Ascending aorta (tissue), 2 donors: ENCODE data around the gene TMTC4. TPM values are rescaled to one million over a fixed set of nuclear protein-coding genes. Genes with fewer than 3 reads are reported as not detected.
"Not testable (repeated sequence)": the region's sequence is repeated elsewhere in the genome, so short reads cannot be mapped to it uniquely, and the experiment has no call there.

Experiments used
- DNase-seq, 2 donors: peaks; one replicate each; pipeline ENCODE4 v3.0.0-alpha.2; 2019; ENCODE audit warnings: low spot score in 2 of 2
- H3K27ac ChIP-seq, 2 donors: fragments of 200-600 bp; sonication (generic); one replicate each; pipeline ENCODE4 v1.5.1; 2016 to 2017; ENCODE audit warnings: mild to moderate bottlenecking in 1 of 2
- H3K27me3 ChIP-seq: fragments of 200-600 bp; sonication (generic); one replicate; pipeline ENCODE4 v1.5.1; 2017
- H3K36me3 ChIP-seq, 2 donors: fragments of 200-600 bp; sonication (generic); one replicate each; pipeline ENCODE4 v1.5.1; 2016
- H3K4me1 ChIP-seq, 2 donors: fragments of 200-600 bp; sonication (generic); one replicate each; pipeline ENCODE4 v1.5.1; 2016 to 2017; ENCODE audit warnings: mild to moderate bottlenecking in 1 of 2
- H3K4me3 ChIP-seq, 2 donors: fragments of 200-600 bp; sonication (generic); one replicate each; pipeline ENCODE4 v1.5.1; 2016 to 2017; ENCODE audit warnings: mild to moderate bottlenecking in 1 of 2
- H3K9me3 ChIP-seq, 2 donors: fragments of 200-600 bp; sonication (generic); one replicate each; pipeline ENCODE4 v1.5.1; 2016
- CTCF ChIP-seq, 3 experiments: fragments of 200-600 bp in 2 of 3; fragments of 450-650 bp in 1 of 3; sonication (generic) in 2 of 3; IDR thresholded peaks; one replicate each; pipeline ENCODE4 v1.5.1; 2016 to 2019; ENCODE audit warnings: antibody characterized with exemption in 3 of 3, mild to moderate bottlenecking in 1 of 3, moderate library complexity in 1 of 3
- intact Hi-C: fragments of 100-400 bp; cut with DNase I; formaldehyde crosslinking; loops from one replicate; pipeline ENCODE4 v1.15.1; 2023
- total RNA-seq: library from RNA; depleted of rRNA; stranded (reverse); fragments of >200 nt; gene quantifications from one replicate; pipeline ENCODE4 v1.1.0, GENCODE V29; 2016

The TMTC4 gene
- total RNA-seq, 1 donor from 2014 or later, result 11.5 TPM

GRCh38 chr13:100588331-100589177 lies 86.0 kb downstream of the TMTC4 start, which contains the start of gene GGACT:
GGACT (minus strand) TSS chr13:100588789; CDS start chr13:100532591, 56,198 bp downstream.
- no peaks in the 10 kb centered on the region for H3K9me3 ChIP-seq
- peak within 1 kb of the TSS; percentile 70 to 77 for H3K27ac ChIP-seq
- peak within 1 kb of the TSS; percentile 88 to 96 for H3K4me3 ChIP-seq
- DNase-seq, result peak in 1 of 2 donors; percentile 76
- H3K4me1 ChIP-seq, result peaks cover 0 to 9% of the 10 kb centered on the region in 2 donors
- intact Hi-C loops, result loop anchor here (1.0 kb wide), 1 partner anchor 86 kb away; the partner anchor contains the start of gene TMTC4
- H3K27me3 ChIP-seq, result no peaks in the 10 kb centered on the region
- peak; percentile 33 to 69 (median 54) for TF ChIP-seq CTCF (IDR thresholded peaks at IDR 0.05)
- no peaks in the 10 kb centered on the region for H3K36me3 ChIP-seq

GRCh38 chr13:100584896-100585295 lies 89.7 kb downstream of the TMTC4 start:
- TF ChIP-seq CTCF (IDR thresholded peaks at IDR 0.05), result no peak
- H3K27me3 ChIP-seq, result no peaks in the 10 kb centered on the region
- peaks cover 0 to 9% of the 10 kb centered on the region in 2 donors for H3K4me1 ChIP-seq
- DNase-seq, result no peak
- H3K9me3 ChIP-seq, result no peaks in the 10 kb centered on the region
- H3K36me3 ChIP-seq, result peaks cover 0 to 11% of the 10 kb centered on the region in 2 donors
- intact Hi-C loops, result no loop called here
- H3K27ac ChIP-seq, result no peak overlapping the region
- H3K4me3 ChIP-seq, result no peak overlapping the region

- DNase-seq, result no peak
- intact Hi-C loops, result no loop called here
- H3K4me3 ChIP-seq, result no peak overlapping the region
These were observed 93.1 kb downstream of the TMTC4 start for GRCh38 chr13:100581504-100581903.

GRCh38 chr13:100581030-100581429 lies 93.6 kb downstream of the TMTC4 start:
- Histone ChIP-seq H3K36me3 (peaks cover 0 to 11% of the 10 kb centered on the region in 2 donors), H3K4me1 (no peaks in the 10 kb centered on the region), H3K27ac (no peak overlapping the region), H3K27me3 (no peaks in the 10 kb centered on the region), H3K9me3 (no peaks in the 10 kb centered on the region), H3K4me3 (no peak overlapping the region)
- no peak for TF ChIP-seq CTCF (IDR thresholded peaks at IDR 0.05)
- intact Hi-C loops, result no loop called here
- no peak for DNase-seq

More at GRCh38 chr13:100581504-100581903, 93.1 kb downstream of the TMTC4 start:
- Histone ChIP-seq H3K27me3 (no peaks in the 10 kb centered on the region), H3K36me3 (peaks cover 0 to 11% of the 10 kb centered on the region in 2 donors), H3K27ac (no peak overlapping the region), H3K9me3 (no peaks in the 10 kb centered on the region), H3K4me1 (no peaks in the 10 kb centered on the region)
- no peak for TF ChIP-seq CTCF (IDR thresholded peaks at IDR 0.05)

- intact Hi-C loops, result no loop called here
- DNase-seq, result no peak
- H3K9me3 ChIP-seq, result no peaks in the 10 kb centered on the region
- H3K4me1 ChIP-seq, result no peaks in the 10 kb centered on the region
- no peaks in the 10 kb centered on the region for H3K27me3 ChIP-seq
- no peak overlapping the region for H3K4me3 ChIP-seq
- no peak overlapping the region for H3K27ac ChIP-seq
- peaks cover 0 to 11% of the 10 kb centered on the region in 2 donors for H3K36me3 ChIP-seq
- TF ChIP-seq CTCF (IDR thresholded peaks at IDR 0.05), result no peak
These were observed 94.5 kb downstream of the TMTC4 start for GRCh38 chr13:100580045-100580444.

GRCh38 chr13:100577239-100577638 lies 97.4 kb downstream of the TMTC4 start:
- H3K9me3 ChIP-seq, intact Hi-C loops, H3K4me1 ChIP-seq, H3K27me3 ChIP-seq, H3K27ac ChIP-seq, H3K4me3 ChIP-seq, DNase-seq: not testable (repeated sequence)
- H3K36me3 ChIP-seq, result peaks cover 0 to 11% of the 10 kb centered on the region in 2 donors
